ENCODE data around the gene TMC6.

TMC6 gene

GRCh38 chr17:78134899-78135385 is 6.4 kb upstream of the TMC6 start:
- DNase-seq: no peak

- DNase-seq: peak; percentile 78
These were observed 5.7 kb upstream of the TMC6 start for GRCh38 chr17:78133971-78134898.

GRCh38 chr17:78133179-78133951 is 4.8 kb upstream of the TMC6 start:
- DNase-seq: no peak

GRCh38 chr17:78132767-78133178 is 4.2 kb upstream of the TMC6 start:
- DNase-seq: no peak

- DNase-seq: peak; percentile 87
These were observed 3.6 kb upstream of the TMC6 start for GRCh38 chr17:78132084-78132676.

GRCh38 chr17:78131172-78132083 is 2.9 kb upstream of the TMC6 start:
- DNase-seq: peak; percentile 52

- DNase-seq: peak; percentile 90
These were observed 2.0 kb upstream of the TMC6 start, which contains the start of gene TMC8 for GRCh38 chr17:78130437-78131101. Gene TMC8 (plus strand): TSS chr17:78130771. CDS start chr17:78131589, 818 bp downstream.

- DNase-seq: peak; percentile 15
These were observed 1.5 kb upstream of the TMC6 start for GRCh38 chr17:78130090-78130436.

GRCh38 chr17:78129351-78130089 is 965 bp upstream of the TMC6 start:
- DNase-seq: peak; percentile 61

GRCh38 chr17:78127888-78128550 is 536 bp downstream of the TMC6 start:
- peak; percentile 14 for DNase-seq

GRCh38 chr17:78127239-78127887 is 1.2 kb downstream of the TMC6 start:
- DNase-seq: peak; percentile 70

- DNase-seq: no peak
These were observed 1.7 kb downstream of the TMC6 start for GRCh38 chr17:78126895-78127238.

- DNase-seq: no peak
These were observed 2.3 kb downstream of the TMC6 start for GRCh38 chr17:78125976-78126894.

GRCh38 chr17:78125138-78125913 is 3.2 kb downstream of the TMC6 start:
- peak; percentile 32 for DNase-seq

- no peak for DNase-seq
These were observed 3.8 kb downstream of the TMC6 start for GRCh38 chr17:78124836-78125137.

- DNase-seq: peak; percentile 21
These were observed 4.3 kb downstream of the TMC6 start for GRCh38 chr17:78124081-78124835.

GRCh38 chr17:78123258-78123929 is 5.2 kb downstream of the TMC6 start:
- DNase-seq: no peak
